HG02970 (cell line): Measurements from ENCODE around the gene COPS7B.

ENCODE experiments used
- ATAC-seq: cut with Tn5 transposase; IDR thresholded peaks from one replicate; pipeline ENCODE4 v1.9.1; 2021; ENCODE audit warnings: mild to moderate bottlenecking, moderate library complexity, moderate number of reproducible peaks; ENCODE audit not compliant: unreplicated experiment, low FRiP score

COPS7B gene

DNA sequence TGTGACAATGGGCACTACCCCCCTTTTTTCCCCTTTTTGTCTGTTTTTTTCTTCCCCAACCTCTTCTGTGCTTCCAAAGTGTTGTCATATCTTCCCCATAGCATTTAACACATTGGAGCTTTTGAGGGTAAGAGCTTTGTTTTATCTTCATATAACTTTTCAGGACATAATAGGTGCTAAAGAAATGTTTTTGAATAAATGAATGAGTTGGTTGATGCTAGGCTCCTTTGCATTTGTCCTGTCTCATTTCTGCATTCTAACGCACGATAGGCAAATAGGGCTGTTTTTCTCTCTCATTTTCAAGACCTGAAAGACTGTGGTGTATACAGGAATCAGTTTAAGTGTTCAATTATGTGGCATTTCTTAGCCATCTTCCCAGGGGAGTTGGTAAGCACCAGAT is 832 bp upstream of the COPS7B start:
- no peak for ATAC-seq

DNA sequence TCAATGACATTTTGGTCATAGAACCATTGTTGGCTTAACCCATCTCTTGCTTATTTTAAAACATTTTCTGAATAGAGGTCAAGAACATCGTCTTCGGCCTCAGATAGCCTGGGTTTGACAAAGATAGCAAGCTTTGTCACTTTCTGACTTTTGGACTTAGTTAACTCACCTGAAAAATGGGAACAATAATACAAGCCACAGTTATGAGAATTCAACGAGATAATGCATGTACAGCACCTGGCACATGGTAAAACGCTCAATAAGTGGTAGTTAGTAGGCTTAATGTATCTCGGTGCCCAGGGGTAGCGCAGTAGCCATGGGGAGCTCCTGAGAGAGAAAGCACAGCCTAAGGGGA is 446 bp upstream of the COPS7B start:
- ATAC-seq: no peak

DNA sequence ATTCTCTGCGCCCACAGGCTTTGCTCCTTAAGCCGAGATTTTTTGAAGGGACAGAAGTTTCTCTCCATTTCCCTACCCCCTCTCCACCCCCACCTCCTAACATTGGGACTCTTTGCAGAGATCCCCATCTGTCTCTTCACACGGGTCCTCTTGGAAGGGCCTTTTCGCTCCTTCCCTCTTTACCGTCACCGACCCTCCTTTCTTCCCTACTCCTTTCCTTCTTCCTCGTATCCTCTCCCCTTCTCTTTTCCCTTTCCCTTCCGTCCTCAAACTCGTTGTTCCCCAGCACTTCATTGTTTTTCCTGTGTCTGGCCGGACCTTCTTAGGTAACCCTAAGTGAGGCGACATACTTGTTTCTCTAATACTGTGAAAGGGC is 660 bp downstream of the COPS7B start:
- ATAC-seq: no peak

DNA sequence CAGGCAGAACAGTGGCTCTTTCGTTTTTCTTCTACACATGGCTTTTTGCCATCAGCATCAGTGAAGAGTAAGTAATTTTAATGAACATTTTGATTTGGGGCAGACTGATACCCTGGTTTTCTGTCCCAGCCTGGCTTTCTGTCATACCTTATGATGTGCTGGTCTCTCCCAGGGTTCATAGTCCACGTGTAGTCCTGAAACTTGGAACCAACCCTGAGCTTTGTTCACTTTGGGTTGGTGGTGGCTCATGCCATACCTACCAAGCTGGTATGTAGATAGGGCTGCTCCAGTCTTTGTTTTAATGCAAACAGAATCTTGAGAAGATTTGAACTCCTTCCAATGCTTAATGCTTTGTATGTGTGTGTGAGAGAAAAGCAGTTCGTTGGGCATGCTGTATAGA is 4.9 kb downstream of the COPS7B start:
- ATAC-seq: no peak

DNA sequence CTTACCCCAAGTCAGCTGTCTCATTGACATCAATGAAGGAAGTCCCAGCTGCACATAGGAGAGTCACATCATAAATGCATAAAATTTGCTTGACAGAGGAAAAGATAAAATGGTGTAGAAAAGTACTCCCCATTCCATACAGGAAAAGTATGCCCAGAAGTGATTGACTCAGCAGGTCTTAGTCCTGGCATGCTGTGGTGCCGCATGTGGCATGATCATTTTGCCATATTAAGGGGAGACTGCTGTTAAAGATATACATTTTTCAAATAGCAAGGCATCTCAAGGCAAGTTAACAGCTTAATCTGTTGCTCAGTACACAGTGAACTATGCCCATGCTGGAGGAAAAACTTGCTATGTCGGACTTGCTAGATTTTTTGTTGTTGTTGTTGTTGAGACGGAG is 8.1 kb downstream of the COPS7B start:
- no peak for ATAC-seq

DNA sequence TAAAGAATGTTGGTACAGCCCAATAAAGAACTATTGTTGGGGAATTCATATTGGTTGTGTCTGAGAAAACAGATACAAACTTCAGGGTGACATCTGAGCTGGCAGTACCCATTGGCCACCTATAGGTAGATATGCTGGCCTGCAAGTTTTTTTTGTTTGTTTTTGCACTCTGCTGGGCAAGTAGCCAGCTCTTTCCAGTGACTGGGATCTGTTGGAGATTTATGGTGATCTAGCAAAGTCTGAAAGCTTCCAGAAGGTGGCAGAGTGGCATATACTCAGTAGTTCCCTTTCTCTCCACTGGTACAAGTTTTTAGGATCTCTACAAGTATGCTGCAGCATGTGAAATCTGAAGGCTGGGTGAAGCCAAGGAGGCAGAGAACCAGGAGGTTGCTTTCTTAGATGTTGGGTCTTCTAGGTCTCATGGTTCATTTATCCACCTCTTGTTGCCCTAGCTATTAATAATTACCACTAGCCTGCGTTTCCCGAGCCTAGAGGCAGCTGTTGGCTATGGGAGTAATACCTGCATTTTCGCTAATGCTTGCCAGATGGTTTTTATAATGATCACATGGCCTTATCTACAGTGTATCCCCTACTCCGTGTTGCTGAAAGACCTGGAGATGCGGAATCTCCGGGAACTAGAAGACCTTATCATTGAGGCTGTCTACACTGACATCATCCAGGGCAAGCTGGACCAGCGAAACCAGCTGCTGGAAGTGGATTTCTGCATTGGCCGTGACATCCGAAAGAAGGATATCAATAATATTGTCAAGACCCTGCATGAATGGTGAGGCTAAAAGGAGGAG is 9.5 kb downstream of the COPS7B start:
- ATAC-seq: no peak

DNA sequence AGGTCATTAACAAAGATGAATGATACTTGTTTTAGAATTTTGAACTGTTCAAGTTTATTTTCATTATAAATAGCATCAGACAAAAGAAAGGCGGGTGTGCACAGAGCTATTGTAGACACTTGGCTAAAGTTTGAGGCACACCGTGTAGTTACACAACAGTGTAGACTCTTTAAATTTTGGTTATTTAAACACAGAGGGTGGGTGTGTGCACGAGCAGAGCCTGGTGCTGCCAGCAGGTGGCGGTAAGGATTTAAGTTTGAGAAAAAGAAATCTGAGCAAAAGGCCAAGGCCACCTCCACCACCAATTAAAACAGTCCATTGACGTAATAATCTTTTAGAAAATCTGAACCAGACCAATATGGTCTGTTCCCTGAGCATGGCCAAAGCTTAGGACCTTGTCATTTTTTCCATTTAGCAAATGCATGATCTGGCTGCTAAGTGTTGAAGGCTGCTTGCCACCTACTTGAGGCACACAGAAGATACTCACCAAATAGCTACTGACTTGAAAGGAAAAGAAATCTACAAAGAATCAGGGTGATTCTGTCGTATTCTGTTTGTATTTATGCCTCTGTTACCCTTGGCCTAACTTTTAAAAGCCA is 14.3 kb downstream of the COPS7B start:
- no peak for ATAC-seq

DNA sequence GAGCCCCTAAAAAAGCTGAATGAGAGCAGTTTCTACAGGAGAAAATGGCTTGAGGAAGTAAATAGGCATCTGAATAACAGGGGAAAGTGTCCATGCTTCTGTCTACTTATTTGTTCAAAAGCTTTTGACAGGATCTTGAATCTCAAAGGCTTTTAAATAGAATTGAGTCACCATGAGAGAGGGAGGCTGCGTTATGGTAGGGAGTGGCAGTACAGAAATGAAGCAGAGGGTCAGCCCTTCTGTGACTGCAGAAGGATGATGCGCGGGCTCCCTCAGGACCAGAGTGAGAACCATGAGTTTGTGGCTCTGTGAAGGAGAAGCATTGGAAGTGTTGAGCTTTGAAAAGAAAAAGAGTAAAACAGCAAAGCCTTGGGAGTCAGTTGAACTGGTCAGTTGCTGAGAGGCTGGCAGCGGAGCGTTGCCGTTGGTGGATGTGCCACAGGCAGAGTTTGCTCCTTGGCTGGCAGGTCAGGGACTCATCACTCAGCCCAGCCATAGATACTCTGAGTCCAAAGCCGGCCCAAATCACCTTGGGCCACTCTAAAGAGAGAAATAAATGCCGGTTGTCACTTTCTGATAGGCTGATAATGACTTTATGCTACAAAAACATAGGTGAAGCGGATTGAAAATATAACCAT is 17.4 kb downstream of the COPS7B start:
- no peak for ATAC-seq

DNA sequence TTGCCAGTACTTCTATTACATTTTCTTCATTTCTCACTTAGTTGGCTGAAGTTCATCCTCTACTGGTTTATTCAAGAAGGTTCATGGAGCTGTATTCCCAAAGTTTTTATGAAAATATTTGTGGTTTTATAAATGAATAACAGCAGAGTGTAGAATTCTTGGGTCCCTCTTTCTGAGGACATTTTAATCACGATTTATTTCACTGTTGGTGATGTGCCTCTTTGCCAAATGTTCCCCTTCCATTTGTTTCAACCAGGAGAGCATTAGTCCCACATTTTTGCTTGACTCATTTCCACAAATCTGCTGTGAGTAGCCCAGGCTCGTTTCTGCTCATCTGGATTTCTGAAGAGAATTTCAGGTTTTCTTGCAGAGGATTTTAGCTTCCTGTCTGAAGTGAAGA is 20.8 kb downstream of the COPS7B start:
- ATAC-seq: no peak

DNA sequence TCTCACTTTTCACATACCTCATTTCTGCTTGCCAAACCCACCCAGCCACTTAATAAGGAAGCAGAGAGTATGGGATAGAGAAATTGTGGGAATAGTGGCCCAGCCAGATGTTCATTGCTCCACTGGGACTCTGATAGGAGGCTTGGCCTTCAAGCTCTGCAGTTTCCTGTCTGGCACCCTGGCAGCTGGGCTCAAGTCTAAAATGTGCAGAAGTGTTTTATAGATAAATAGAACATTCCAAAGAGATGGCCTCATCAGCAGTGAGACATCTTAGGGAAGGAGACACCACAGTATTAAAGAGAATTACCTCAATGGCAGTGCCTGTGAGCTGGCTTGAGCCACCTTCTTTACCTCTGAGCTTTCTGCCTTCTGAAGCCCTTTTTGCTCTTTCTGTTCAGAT is 24.7 kb downstream of the COPS7B start:
- ATAC-seq: no peak

DNA sequence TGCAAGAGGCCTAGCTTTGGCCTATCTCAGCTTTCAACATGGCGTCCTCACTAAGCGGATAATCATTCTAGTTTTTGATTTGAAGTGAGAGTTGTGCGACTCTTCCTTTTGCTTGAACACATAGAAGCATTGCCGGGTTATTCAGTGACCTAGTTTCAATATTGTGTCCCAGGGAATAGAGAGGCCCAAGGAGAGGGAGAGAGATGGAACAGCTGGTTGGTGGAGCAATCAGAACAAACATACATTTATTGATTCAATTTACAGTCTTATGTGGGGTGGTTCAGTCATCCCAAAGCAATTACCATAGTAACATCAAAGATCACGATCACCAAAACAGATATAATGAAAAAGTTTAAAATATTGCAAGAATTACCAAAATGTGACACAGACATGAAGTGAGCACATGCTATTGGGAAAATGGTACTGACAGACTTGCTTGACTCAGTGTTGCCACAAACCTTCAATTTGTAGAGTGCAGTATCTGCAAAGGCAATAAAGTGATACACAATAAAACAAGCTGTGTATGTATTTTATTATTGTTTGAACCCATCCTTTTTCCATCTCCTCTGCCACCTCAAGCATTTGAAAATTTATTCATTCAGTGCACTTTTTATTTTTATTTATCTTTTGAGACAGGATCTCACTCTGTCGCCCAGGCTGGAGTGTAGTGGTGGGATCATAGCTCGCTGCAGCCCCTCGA is 30.2 kb downstream of the COPS7B start:
- ATAC-seq: no peak

DNA sequence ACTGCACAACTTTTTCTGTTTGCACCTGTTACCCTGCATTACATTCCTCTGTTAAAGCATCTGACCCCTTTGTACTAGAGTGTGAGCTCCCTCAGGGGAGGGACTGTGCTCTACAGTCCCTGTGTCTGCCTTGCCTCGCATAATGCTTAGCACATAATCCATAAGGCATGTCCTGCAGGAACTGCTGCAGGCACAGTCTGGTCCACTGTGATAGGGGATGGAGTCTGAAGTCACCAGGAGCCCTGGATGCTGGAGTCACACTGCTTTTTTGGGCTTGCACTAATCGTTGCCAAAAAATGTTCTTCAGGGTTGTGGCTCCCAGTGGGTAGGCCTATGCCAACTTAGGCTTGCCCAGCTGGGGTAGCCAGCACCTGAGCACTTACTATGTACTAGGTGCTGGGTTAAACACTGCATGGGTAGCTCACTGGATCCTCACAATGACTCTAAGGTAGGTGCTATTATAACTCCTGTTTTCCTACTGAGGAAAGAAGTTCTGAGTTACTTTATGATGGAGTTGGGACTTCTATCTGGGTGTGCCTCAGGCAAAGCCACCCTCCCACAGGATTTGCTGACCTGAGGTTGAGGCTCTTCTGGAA is 33.3 kb downstream of the COPS7B start:
- no peak for ATAC-seq

DNA sequence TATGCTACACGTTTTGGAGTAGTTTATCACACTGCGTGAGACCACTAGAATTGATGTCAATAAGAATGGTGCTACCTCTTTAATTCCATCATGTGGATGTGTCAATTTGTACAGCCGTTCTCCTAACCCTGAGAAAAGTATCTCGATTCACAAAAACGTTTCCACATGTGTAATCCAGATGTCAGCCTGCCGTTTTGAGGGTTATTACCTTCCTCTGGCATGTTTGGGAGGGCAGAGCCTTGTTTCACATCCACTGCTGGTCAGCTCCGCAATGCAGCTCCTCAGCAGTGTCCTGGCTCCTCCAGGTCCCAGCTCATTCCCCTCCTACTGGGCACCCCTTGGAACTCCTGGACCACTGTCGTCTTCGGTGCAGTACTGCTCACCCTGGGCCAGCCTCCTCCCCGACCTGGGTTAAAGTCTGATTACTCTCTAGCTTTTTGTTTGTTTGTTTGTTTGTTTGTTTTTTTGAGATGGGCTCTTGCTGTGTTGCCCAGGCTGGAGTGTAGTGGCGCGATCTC is 34.6 kb downstream of the COPS7B start:
- ATAC-seq: no peak

DNA sequence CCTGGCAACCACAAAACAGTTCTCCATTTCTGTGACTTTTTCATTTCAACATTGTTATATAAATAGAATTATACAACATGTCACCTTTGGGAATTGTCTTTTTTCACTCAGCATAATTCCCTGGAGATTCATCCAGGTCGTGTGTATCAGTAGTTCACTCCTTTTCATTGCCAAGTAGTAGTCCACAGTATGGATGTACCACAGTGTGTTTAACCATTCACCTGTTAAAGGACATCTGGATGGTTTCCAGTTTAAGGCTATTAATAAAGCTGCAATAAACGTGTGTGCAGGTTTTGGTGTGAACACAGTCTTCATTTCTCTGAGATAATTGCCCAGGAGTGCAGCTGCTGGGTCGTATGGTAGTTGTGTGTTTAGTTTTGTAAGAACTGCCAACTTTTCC is 35.7 kb downstream of the COPS7B start:
- no peak for ATAC-seq

DNA sequence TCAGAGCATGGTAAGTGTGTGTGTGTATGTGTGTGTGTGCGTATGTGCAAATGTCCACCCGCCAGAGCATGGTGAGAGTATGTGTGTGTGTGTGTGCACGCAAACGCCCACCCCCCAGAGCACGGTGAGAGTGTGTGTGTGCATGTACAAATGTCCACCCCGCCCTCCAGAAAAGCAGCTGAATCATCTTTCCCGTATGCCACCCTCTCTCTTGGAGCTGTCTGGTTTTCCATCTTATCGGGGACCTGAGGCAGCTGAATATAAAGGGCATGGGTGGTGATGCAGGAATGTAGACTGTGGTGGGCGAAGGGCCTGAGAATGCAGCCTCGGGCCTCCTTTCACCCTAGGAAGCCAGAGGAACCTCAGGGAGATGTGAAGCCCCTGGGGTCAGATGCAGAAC is 66.9 kb downstream of the COPS7B start:
- ATAC-seq: no peak

DNA sequence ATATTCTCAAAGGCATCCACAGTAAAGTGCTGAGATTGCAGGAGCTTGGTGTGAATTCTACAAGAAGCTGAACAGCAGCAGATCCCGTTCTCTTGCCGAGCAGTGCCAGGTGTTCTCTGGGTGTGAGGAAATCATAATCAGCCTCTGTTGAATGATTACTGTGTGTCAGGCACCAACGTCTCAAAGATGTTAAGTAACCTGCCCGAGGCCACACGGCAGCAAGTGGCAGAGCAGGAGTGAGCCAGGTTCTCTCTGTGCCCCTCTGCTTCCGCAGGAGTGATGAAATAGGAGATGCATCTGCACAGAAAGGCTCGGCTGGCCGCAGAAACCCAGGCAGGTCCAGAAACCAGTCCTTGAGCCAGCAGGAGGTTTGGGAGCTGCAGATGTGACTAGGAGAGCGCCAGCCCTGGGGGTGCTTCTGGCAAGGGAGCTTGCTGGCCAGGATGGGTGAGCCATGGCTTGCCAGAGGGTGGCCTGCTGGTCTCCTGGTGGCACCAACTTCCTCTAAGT is 68.4 kb downstream of the COPS7B start:
- no peak for ATAC-seq

DNA sequence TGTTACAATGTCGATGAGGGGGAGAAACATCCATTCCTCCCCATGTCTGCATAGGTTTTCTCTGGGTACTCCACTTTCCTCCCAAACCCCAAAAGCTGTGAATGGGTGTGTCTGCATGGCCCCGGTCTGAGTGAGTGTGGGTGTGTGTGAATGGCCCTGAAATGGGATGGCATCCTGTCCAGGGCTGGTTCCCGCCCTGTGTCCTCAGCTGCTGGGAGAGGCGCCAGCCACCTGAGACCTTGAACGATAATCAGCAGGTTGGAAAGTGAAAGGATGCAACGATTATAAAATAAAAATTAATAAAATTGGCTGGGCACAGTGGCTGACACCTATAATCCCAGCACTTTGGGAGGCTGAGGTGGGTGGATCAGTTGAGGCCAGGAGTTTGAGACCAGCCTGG is 70.7 kb downstream of the COPS7B start:
- no peak for ATAC-seq
